Fibroblast of skin of left quadriceps (primary cell): Measurements from ENCODE around the gene CDHR3.

Experiments used
- DNase-seq, 2 experiments: peaks; one replicate each; pipeline ENCODE4 v3.0.0-alpha.2; 2013; ENCODE audit warnings: low read depth in 2 of 2

The CDHR3 gene

DNA sequence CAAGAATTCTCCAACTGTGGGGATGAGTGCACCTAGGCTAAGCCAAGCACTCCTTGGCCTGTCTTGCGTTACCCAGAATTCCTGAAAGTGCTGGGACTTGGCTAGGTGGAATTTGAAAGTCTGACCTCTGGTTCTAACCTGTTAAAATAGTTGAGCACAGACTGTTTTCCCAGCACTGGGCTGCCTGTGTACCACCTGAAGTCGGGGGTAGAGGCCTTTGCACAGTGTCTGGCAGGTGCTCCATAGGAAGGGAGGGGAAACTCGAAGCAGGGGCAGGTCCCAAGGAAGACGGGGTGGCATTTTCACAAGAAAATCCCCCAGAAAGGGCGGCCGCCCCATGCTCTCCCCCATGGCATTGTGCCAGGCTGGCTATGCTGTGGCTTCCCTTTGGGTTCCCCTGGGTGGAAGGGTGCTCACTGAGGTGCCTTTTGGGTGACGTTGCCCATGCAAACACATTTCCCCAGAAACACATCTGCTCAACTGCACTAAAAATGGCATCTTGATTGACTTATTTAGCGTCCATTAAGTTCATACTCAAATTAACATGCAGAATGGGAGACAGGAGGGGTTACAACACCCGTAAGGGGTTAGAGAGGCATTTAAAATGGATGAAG is 86.2 kb downstream of the CDHR3 start:
- DNase-seq = no peak

GRCh38 chr7:106050002-106050745 is 87.1 kb downstream of the CDHR3 start:
- DNase-seq = peak; percentile 58 to 65

- DNase-seq = no peak
Measured at GRCh38 chr7:106050746-106051117, 87.7 kb downstream of the CDHR3 start.

DNA sequence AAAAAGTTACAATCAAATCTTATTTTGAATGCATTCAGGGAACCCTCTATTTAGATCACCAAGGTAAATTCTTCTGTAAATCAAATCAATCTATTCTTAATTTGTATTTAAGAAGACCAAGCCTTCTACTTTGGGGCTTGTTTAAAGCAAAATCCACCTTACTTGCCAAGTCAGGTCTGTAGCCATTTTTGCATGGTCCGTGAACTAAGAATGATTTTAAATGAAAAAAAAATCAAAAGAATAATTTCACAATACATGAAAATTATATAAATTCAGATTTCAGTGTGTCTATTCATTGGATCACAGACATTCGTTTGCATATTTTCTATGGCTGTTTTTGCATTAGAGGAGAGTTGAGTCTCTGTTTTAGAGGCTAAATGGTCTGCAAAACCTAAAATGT is 89.6 kb downstream of the CDHR3 start:
- no peak for DNase-seq

- no peak for DNase-seq
Measured at GRCh38 chr7:106053109-106053508, 90.0 kb downstream of the CDHR3 start.

- no peak for DNase-seq
Measured at GRCh38 chr7:106054156-106054910, 91.3 kb downstream of the CDHR3 start.

GRCh38 chr7:106054971-106055532 is 92.0 kb downstream of the CDHR3 start:
- DNase-seq = no peak

- DNase-seq = peak; percentile 40 to 42
Measured at GRCh38 chr7:106056513-106057203, 93.6 kb downstream of the CDHR3 start.

GRCh38 chr7:106057204-106057961 is 94.3 kb downstream of the CDHR3 start:
- DNase-seq = no peak

- no peak for DNase-seq
Measured at GRCh38 chr7:106057962-106058927, 95.2 kb downstream of the CDHR3 start.

GRCh38 chr7:106058928-106059324 is 95.9 kb downstream of the CDHR3 start:
- DNase-seq = no peak

DNA sequence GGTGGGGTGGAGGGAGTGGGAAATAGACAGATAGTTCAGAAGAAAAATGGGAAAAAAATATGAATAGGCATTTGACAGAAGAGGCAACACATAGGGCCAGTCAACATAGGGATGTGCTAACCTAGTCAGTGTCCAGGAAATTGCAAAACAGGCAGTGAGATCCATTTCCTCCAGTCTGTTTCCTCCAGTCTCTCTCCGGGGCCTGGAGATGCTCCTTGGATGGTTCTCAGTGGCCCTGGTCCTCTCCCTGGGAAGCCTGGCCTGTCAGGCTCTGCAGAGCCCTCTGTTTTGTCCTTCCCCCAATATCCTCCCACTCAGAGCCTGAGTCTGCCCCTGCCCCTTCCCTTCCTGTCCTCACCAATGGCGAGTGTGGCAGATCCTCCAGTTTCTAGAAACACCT is 96.5 kb downstream of the CDHR3 start:
- DNase-seq = no peak

GRCh38 chr7:106060394-106060920 is 97.4 kb downstream of the CDHR3 start:
- no peak for DNase-seq

DNA sequence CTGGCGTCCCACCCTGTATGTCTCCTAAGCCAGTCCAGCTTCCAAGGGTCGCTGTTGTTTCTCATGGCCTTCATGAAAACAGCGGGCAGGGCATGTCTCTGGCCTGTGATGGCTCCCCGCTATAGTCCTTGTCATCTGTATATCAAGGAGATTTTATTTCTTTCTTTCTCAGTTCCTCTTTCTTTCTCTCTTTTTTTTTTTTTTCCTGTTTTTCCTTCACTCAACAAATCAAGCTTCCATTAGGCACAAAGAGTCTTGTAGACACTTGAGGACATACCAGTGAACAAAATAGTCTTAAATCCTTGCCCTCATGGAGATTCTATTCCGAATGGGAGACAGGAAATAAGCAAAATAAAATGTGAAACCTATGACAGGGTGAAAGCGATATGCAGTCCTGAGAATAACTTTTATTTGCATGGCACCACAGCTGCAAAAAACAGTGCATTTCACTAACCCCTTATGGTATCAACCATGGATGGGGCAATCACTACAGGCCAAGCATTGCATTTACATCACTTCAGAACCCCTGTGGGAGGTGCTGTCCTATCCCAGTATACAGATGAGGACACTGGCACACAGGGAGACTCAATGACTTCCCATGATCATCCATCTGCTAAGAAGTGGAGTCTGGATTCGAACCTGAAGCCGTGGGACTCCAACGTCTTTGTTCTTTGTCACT is 98.4 kb downstream of the CDHR3 start:
- no peak for DNase-seq

GRCh38 chr7:106062006-106062405 is 98.9 kb downstream of the CDHR3 start:
- no peak for DNase-seq

GRCh38 chr7:106062521-106062931 is 99.5 kb downstream of the CDHR3 start:
- no peak for DNase-seq

- no peak for DNase-seq
Measured at GRCh38 chr7:106063024-106063423, 100.0 kb downstream of the CDHR3 start.

GRCh38 chr7:106063692-106064091 is 100.6 kb downstream of the CDHR3 start:
- DNase-seq = no peak

DNA sequence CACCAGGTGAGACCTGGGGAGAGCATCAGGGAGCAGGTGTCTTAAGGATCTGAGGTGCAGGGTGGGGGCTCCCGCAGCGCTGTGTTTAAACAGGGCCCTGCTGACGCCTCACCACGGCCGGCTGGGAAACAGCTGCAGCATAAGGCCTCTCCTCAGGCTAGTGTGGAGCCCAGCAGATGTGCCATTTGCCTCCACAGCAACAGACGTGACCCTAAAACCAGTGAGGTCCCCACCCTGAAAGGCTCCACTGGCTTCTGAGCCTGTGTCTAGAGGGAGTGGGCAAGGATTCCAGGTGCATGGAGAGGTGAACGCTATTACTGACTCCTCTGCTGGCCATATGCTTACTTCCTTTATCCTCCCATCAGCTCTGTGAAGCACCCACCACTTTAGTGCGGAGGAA is 101.3 kb downstream of the CDHR3 start:
- DNase-seq = no peak
